ENCODE data around the gene DHDDS. TPM values are rescaled to one million over a fixed set of nuclear protein-coding genes. Genes with fewer than 3 reads are reported as not detected.
"Not testable (repeated sequence)": the region's sequence is repeated elsewhere in the genome, so short reads cannot be mapped to it uniquely, and the experiment has no call there.

The DHDDS gene
- polyA plus RNA-seq (2013, experiment 1 of 2), result 20.8 TPM
- 20.2 TPM for polyA plus RNA-seq (2013, experiment 2 of 2)

GRCh38 chr1:26431979-26432695 lies at the start of gene DHDDS:
TSS of gene DHDDS (plus strand) at chr1:26432321. CDS start at chr1:26432946, 625 bp downstream.
- no peak within 1 kb of the TSS for H2BK120ac ChIP-seq (ENCODE audit: low read depth, low read length)
- no peaks in the 10 kb centered on the region for H3K9me3 ChIP-seq (replicated peaks in 1 of 2; ENCODE audit: control insufficient read depth in 2 of 2, insufficient read depth in 1 of 2, low read depth in 1 of 2, low read length in 2 of 2)
- H3K4me3 ChIP-seq (ENCODE audit: low read length in 2 of 2), result peak within 1 kb of the TSS; percentile 64 to 88
- no peak within 1 kb of the TSS for H3K14ac ChIP-seq (ENCODE audit: low read length)
- no peaks in the 10 kb centered on the region for H3K79me1 ChIP-seq (ENCODE audit: low read depth, low read length)
- no CpG with 5 or more reads among the region's 45 CpGs for WGBS, 2 donors (ENCODE audit: extremely low coverage in 2 of 2, insufficient read length in 2 of 2, insufficient replicate concordance in 1 of 2)
- H4K91ac ChIP-seq (ENCODE audit: low read depth, low read length, poor library complexity), result no peak within 1 kb of the TSS
- peak within 1 kb of the TSS; percentile 86 for H2AFZ ChIP-seq (ENCODE audit: low read length)
- no peaks in the 10 kb centered on the region for H3K27me3 ChIP-seq (ENCODE audit: control insufficient read depth in 3 of 3, insufficient read depth in 3 of 3, low read depth in 1 of 3, low read length in 3 of 3)
- H2BK5ac ChIP-seq (ENCODE audit: low read length), result peak within 1 kb of the TSS; percentile 97
- H2AK5ac ChIP-seq (ENCODE audit: low read depth, low read length), result no peak within 1 kb of the TSS
- H3K36me3 ChIP-seq (replicated peaks in 1 of 2; ENCODE audit: control insufficient read depth in 2 of 2, insufficient read depth in 2 of 2, low read length in 2 of 2), result peaks cover 12 to 53% of the 10 kb centered on the region in 2 donors
- H3K4me2 ChIP-seq (ENCODE audit: insufficient read depth, low read length, poor library complexity, severe bottlenecking), result peak within 1 kb of the TSS; percentile 55
- peak within 1 kb of the TSS; percentile 86 for H3K18ac ChIP-seq (ENCODE audit: low read length)
- H3K9ac ChIP-seq (ENCODE audit: low read depth, low read length, poor library complexity), result peak within 1 kb of the TSS; percentile 67
- no peak within 1 kb of the TSS for H2BK15ac ChIP-seq (ENCODE audit: low read length)
- no peak within 1 kb of the TSS for H4K8ac ChIP-seq (ENCODE audit: low read depth, low read length)
- DNase-seq (ENCODE audit: low spot score), result peak; percentile 95
- peak within 1 kb of the TSS; percentile 90 for H3K23ac ChIP-seq (ENCODE audit: low read depth, low read length, poor library complexity)
- H3K4ac ChIP-seq (ENCODE audit: low read length), result peak within 1 kb of the TSS; percentile 24
- H2BK12ac ChIP-seq (ENCODE audit: low read length), result no peak within 1 kb of the TSS
- H3K4me1 ChIP-seq (ENCODE audit: control insufficient read depth in 2 of 2, insufficient read depth in 1 of 2, low read depth in 1 of 2, low read length in 2 of 2), result peaks cover 10 to 17% of the 10 kb centered on the region in 2 donors
- peak within 1 kb of the TSS; percentile 98 for H3K27ac ChIP-seq (replicated peaks; ENCODE audit: low read length)

DNA sequence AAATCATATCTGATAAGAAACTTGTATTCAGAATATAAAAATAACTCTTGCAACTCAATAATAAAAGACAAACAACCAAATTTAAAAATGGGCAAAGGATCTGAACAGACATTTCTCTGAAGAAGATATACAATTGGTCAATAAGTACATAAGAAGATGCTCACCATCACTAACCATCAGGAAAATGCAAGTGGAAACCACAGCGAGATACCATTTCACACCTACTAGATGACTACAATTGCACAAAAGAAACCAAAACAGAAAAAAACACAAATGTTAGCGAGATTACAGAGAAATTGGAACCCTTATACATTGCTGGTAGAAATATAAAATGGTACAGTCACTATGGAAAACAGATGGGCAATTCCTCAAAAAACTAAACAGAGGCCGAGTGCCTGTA lies 48.0 kb upstream of the DHDDS start:
- Histone ChIP-seq H3K4me2 (ENCODE audit: insufficient read depth, low read length, poor library complexity, severe bottlenecking) (no peak overlapping the region), H2AK5ac (ENCODE audit: low read depth, low read length) (no peak overlapping the region), H3K27ac (replicated peaks; ENCODE audit: low read length) (no peak overlapping the region), H4K8ac (ENCODE audit: low read depth, low read length) (no peak overlapping the region), H3K14ac (ENCODE audit: low read length) (no peak overlapping the region), H3K4ac (ENCODE audit: low read length) (no peak overlapping the region), H2BK15ac (ENCODE audit: low read length) (no peak overlapping the region), H3K23ac (ENCODE audit: low read depth, low read length, poor library complexity) (no peak overlapping the region), H3K36me3 (replicated peaks in 1 of 2; ENCODE audit: control insufficient read depth in 2 of 2, insufficient read depth in 2 of 2, low read length in 2 of 2) (no peaks in the 10 kb centered on the region), H2BK120ac (ENCODE audit: low read depth, low read length) (no peak overlapping the region), H3K4me1 (ENCODE audit: control insufficient read depth in 2 of 2, insufficient read depth in 1 of 2, low read depth in 1 of 2, low read length in 2 of 2) (peaks cover 0 to 5% of the 10 kb centered on the region in 2 donors), H3K4me3 (ENCODE audit: low read length in 2 of 2) (no peak overlapping the region), H4K91ac (ENCODE audit: low read depth, low read length, poor library complexity) (no peak overlapping the region), H3K79me1 (ENCODE audit: low read depth, low read length) (no peaks in the 10 kb centered on the region), H3K18ac (ENCODE audit: low read length) (no peak overlapping the region), H3K27me3 (ENCODE audit: control insufficient read depth in 3 of 3, insufficient read depth in 3 of 3, low read depth in 1 of 3, low read length in 3 of 3) (no peaks in the 10 kb centered on the region), H2BK12ac (ENCODE audit: low read length) (no peak overlapping the region), H2BK5ac (ENCODE audit: low read length) (no peak overlapping the region), H2AFZ (ENCODE audit: low read length) (no peak overlapping the region), H3K9ac (ENCODE audit: low read depth, low read length, poor library complexity) (no peak overlapping the region), H3K9me3 (replicated peaks in 1 of 2; ENCODE audit: control insufficient read depth in 2 of 2, insufficient read depth in 1 of 2, low read depth in 1 of 2, low read length in 2 of 2) (no peaks in the 10 kb centered on the region)
- no peak for DNase-seq (ENCODE audit: low spot score)
- WGBS, 2 donors (ENCODE audit: extremely low coverage in 2 of 2, insufficient read length in 2 of 2, insufficient replicate concordance in 1 of 2), result no CpG with 5 or more reads among the region's 3 CpGs

DNA sequence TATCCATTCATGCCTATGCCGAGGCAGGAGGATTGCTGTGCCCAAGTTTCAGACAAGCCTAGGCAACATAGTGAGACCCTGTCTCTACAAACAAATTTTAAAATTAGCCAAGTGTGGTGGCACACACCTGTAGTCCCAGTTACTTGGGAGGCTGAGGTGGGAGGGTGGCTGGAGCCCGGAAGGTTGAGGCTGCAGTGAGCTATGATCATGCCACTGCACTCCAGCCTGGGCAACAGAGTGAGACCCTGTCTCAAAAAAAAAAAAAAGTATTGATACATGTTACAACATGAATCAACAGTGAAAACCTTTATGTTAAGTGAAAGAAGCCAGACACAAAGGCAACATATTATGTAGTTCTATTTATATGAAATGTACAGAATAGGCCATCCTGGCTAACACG lies 47.1 kb upstream of the DHDDS start:
- H3K36me3 ChIP-seq (replicated peaks in 1 of 2; ENCODE audit: control insufficient read depth in 2 of 2, insufficient read depth in 2 of 2, low read length in 2 of 2), result not testable (repeated sequence)

GRCh38 chr1:26387447-26387846 lies 44.7 kb upstream of the DHDDS start:
- Histone ChIP-seq H4K91ac (ENCODE audit: low read depth, low read length, poor library complexity) (no peak overlapping the region), H3K23ac (ENCODE audit: low read depth, low read length, poor library complexity) (no peak overlapping the region), H3K27ac (replicated peaks; ENCODE audit: low read length) (no peak overlapping the region), H3K9ac (ENCODE audit: low read depth, low read length, poor library complexity) (no peak overlapping the region), H2BK5ac (ENCODE audit: low read length) (no peak overlapping the region), H3K4ac (ENCODE audit: low read length) (no peak overlapping the region), H3K18ac (ENCODE audit: low read length) (no peak overlapping the region), H3K4me1 (ENCODE audit: control insufficient read depth in 2 of 2, insufficient read depth in 1 of 2, low read depth in 1 of 2, low read length in 2 of 2) (peaks cover 9 to 17% of the 10 kb centered on the region in 2 donors), H3K27me3 (ENCODE audit: control insufficient read depth in 3 of 3, insufficient read depth in 3 of 3, low read depth in 1 of 3, low read length in 3 of 3) (no peaks in the 10 kb centered on the region), H3K36me3 (replicated peaks in 1 of 2; ENCODE audit: control insufficient read depth in 2 of 2, insufficient read depth in 2 of 2, low read length in 2 of 2) (no peaks in the 10 kb centered on the region), H3K4me3 (ENCODE audit: low read length in 2 of 2) (no peak overlapping the region), H2AFZ (ENCODE audit: low read length) (no peak overlapping the region), H3K14ac (ENCODE audit: low read length) (no peak overlapping the region), H3K4me2 (ENCODE audit: insufficient read depth, low read length, poor library complexity, severe bottlenecking) (no peak overlapping the region), H4K8ac (ENCODE audit: low read depth, low read length) (no peak overlapping the region), H2BK15ac (ENCODE audit: low read length) (no peak overlapping the region), H3K9me3 (replicated peaks in 1 of 2; ENCODE audit: control insufficient read depth in 2 of 2, insufficient read depth in 1 of 2, low read depth in 1 of 2, low read length in 2 of 2) (no peaks in the 10 kb centered on the region), H2AK5ac (ENCODE audit: low read depth, low read length) (no peak overlapping the region), H3K79me1 (ENCODE audit: low read depth, low read length) (no peaks in the 10 kb centered on the region), H2BK12ac (ENCODE audit: low read length) (no peak overlapping the region), H2BK120ac (ENCODE audit: low read depth, low read length) (no peak overlapping the region)
- no peak for DNase-seq (ENCODE audit: low spot score)
- WGBS, 2 donors (ENCODE audit: extremely low coverage in 2 of 2, insufficient read length in 2 of 2, insufficient replicate concordance in 1 of 2), result no CpG with 5 or more reads among the region's 7 CpGs

More for the DNA sequence above, 47.1 kb upstream of the DHDDS start:
- H3K4ac ChIP-seq (ENCODE audit: low read length); H4K91ac ChIP-seq (ENCODE audit: low read depth, low read length, poor library complexity); H3K9ac ChIP-seq (ENCODE audit: low read depth, low read length, poor library complexity); H3K27ac ChIP-seq (replicated peaks; ENCODE audit: low read length); H2AFZ ChIP-seq (ENCODE audit: low read length); H2BK5ac ChIP-seq (ENCODE audit: low read length); H3K79me1 ChIP-seq (ENCODE audit: low read depth, low read length); H3K27me3 ChIP-seq (ENCODE audit: control insufficient read depth in 3 of 3, insufficient read depth in 3 of 3, low read depth in 1 of 3, low read length in 3 of 3); H2AK5ac ChIP-seq (ENCODE audit: low read depth, low read length); H4K8ac ChIP-seq (ENCODE audit: low read depth, low read length); H3K23ac ChIP-seq (ENCODE audit: low read depth, low read length, poor library complexity); H3K9me3 ChIP-seq (replicated peaks in 1 of 2; ENCODE audit: control insufficient read depth in 2 of 2, insufficient read depth in 1 of 2, low read depth in 1 of 2, low read length in 2 of 2); DNase-seq (ENCODE audit: low spot score); H2BK12ac ChIP-seq (ENCODE audit: low read length); H3K14ac ChIP-seq (ENCODE audit: low read length); H3K4me2 ChIP-seq (ENCODE audit: insufficient read depth, low read length, poor library complexity, severe bottlenecking); H2BK120ac ChIP-seq (ENCODE audit: low read depth, low read length); H3K4me3 ChIP-seq (ENCODE audit: low read length in 2 of 2); H3K18ac ChIP-seq (ENCODE audit: low read length); H2BK15ac ChIP-seq (ENCODE audit: low read length): not testable (repeated sequence)
- no CpG with 5 or more reads among the region's 3 CpGs for WGBS, 2 donors (ENCODE audit: extremely low coverage in 2 of 2, insufficient read length in 2 of 2, insufficient replicate concordance in 1 of 2)
- H3K4me1 ChIP-seq (ENCODE audit: control insufficient read depth in 2 of 2, insufficient read depth in 1 of 2, low read depth in 1 of 2, low read length in 2 of 2), result peaks cover 7 to 12% of the 10 kb centered on the region in 2 donors
